Neural cell (in vitro differentiated cells): ENCODE results near the gene INS. TPM values are rescaled to one million over a fixed set of nuclear protein-coding genes. Genes with fewer than 3 reads are reported as not detected.

Experiments used
- H2AFZ ChIP-seq: fragments of 200-600, 300-800 bp; sonication (generic), shearing (Covaris generic); 2 replicates; pipeline ENCODE4 v1.6.0; 2014; ENCODE audit warnings: low read depth, mild to moderate bottlenecking, antibody characterized with exemption, low read length, moderate library complexity
- H3F3A ChIP-seq: fragments of 200-600 bp; shearing (Covaris generic); 2 replicates; pipeline ENCODE4 v1.6.1; 2016; ENCODE audit warnings: mild to moderate bottlenecking, moderate library complexity, mixed read lengths, antibody characterized with exemption, low read length; ENCODE audit not compliant: insufficient read depth, poor library complexity, severe bottlenecking
- H3K27ac ChIP-seq: fragments of 200-600, 300-800 bp; sonication (generic), shearing (Covaris generic); 2 replicates; pipeline ENCODE4 v1.5.1; 2014; ENCODE audit warnings: mild to moderate bottlenecking, low read length, moderate library complexity
- H3K27me3 ChIP-seq: fragments of 300-800, 200-600 bp; sonication (generic), shearing (Covaris generic); 2 replicates; pipeline ENCODE4 v1.6.0; 2014; ENCODE audit warnings: mild to moderate bottlenecking, low read depth, low read length, moderate library complexity; ENCODE audit not compliant: insufficient read depth
- H3K36me3 ChIP-seq: fragments of 300-800, 200-600 bp; sonication (generic), shearing (Covaris generic); 2 replicates; pipeline ENCODE4 v1.5.1; 2014; ENCODE audit warnings: mild to moderate bottlenecking, antibody characterized with exemption, low read length, moderate library complexity; ENCODE audit not compliant: insufficient read depth
- H3K4me2 ChIP-seq: fragments of 300-800, 200-600 bp; sonication (generic), shearing (Covaris generic); 2 replicates; pipeline ENCODE4 v1.6.0; 2014; ENCODE audit warnings: mild to moderate bottlenecking, low read length
- H3K4me3 ChIP-seq: fragments of 300-800, 200-600 bp; sonication (generic), shearing (Covaris generic); 2 replicates; pipeline ENCODE4 v1.5.1; 2014; ENCODE audit warnings: mild to moderate bottlenecking, low read length, moderate library complexity
- H3K79me2 ChIP-seq: fragments of 200-600 bp; shearing (Covaris generic); replicated peaks from 2 replicates; pipeline ENCODE4 v1.6.0; 2014; ENCODE audit warnings: mild to moderate bottlenecking, low read length, moderate library complexity; ENCODE audit not compliant: insufficient read depth
- H3K9ac ChIP-seq: fragments of 300-800, 200-600 bp; sonication (generic), shearing (Covaris generic); 2 replicates; pipeline ENCODE4 v1.6.1; 2016; ENCODE audit warnings: mild to moderate bottlenecking, low read length, mixed read lengths
- H3K9me2 ChIP-seq: fragments of 200-600 bp; shearing (Covaris generic); 2 replicates; pipeline ENCODE4 v1.6.1; 2016; ENCODE audit warnings: mild to moderate bottlenecking, low read length, mixed read lengths; ENCODE audit not compliant: insufficient read depth
- H3K9me3 ChIP-seq: fragments of 200-600, 300-800 bp; sonication (generic), shearing (Covaris generic); 2 replicates; pipeline ENCODE4 v1.6.1; 2016; ENCODE audit warnings: mild to moderate bottlenecking, mixed run types, low read length, moderate library complexity, mixed read lengths
- H4K20me1 ChIP-seq: fragments of 200-600 bp; shearing (Covaris generic); 2 replicates; pipeline ENCODE4 v1.6.1; 2016; ENCODE audit warnings: mild to moderate bottlenecking, mixed run types; ENCODE audit not compliant: insufficient read depth
- CTCF ChIP-seq: fragments of 450-650 bp; IDR thresholded peaks from 2 replicates; pipeline ENCODE4 v1.5.1; 2014; ENCODE audit warnings: antibody characterized with exemption, mild to moderate bottlenecking, moderate library complexity; ENCODE audit not compliant: poor library complexity, severe bottlenecking
- EP300 ChIP-seq: fragments of 450-650 bp; conservative IDR thresholded peaks from 2 replicates; pipeline ENCODE4 v1.6.1; 2014; ENCODE audit warnings: antibody characterized with exemption, mild to moderate bottlenecking, moderate library complexity; ENCODE audit not compliant: poor library complexity, severe bottlenecking
- EZH2 ChIP-seq: fragments of 200-600, 300-800 bp; shearing (Covaris generic), sonication (generic); IDR thresholded peaks from 2 replicates; pipeline ENCODE4 v1.6.1; 2014; ENCODE audit warnings: antibody characterized with exemption, low read length, borderline replicate concordance, mild to moderate bottlenecking; ENCODE audit not compliant: insufficient read depth, poor library complexity, severe bottlenecking
- MXI1 ChIP-seq: fragments of 450-650 bp; conservative IDR thresholded peaks from 2 replicates; pipeline ENCODE4 v1.6.1; 2014; ENCODE audit warnings: antibody characterized with exemption, mild to moderate bottlenecking; ENCODE audit not compliant: poor library complexity, severe bottlenecking
- POLR2AphosphoS5 ChIP-seq: IDR thresholded peaks from 2 replicates; pipeline ENCODE4 v1.6.1; 2012
- RAD21 ChIP-seq: fragments of 450-650 bp; conservative IDR thresholded peaks from 2 replicates; pipeline ENCODE4 v1.6.1; 2014; ENCODE audit warnings: antibody characterized with exemption, mild to moderate bottlenecking, moderate library complexity
- REST ChIP-seq: IDR thresholded peaks from 2 replicates; pipeline ENCODE4 v1.6.1; 2012; ENCODE audit warnings: borderline replicate concordance
- TAF1 ChIP-seq: IDR thresholded peaks from 2 replicates; pipeline ENCODE4 v1.6.1; 2012; ENCODE audit warnings: low read depth
- polyA plus RNA-seq: library from polyadenylated mRNA; depleted of rRNA; stranded (reverse); fragments of >200 nt; gene quantifications from 2 replicates; pipeline ENCODE4 v1.2.3, GENCODE V29; 2014

Gene INS
- polyA plus RNA-seq, 1 donor from 2014 or later: not detected

DNA sequence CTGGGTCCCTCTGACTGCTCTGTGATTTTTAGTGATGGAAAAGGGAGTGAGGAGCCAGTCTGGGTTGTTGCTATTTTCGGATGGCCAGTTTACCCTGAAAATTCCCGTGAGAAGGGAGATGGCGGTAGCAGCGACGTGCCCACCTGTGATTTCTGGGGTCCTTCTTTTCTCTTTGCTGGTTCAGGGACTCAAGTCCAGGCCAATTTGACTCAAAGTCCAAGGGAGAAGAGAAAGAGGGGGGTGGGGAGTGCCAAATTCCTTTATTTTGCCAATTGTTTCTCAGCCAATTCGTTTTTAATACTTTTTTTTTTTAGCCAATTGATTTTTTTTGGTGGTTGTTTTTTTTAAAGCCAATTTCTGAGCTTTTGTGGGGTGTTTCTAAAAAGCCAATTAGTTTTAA is 28.8 kb downstream of the INS start:
- Histone ChIP-seq H4K20me1 (no peaks in the 10 kb centered on the region), H3K9me3 (no peaks in the 10 kb centered on the region), H3K9me2 (no peaks in the 10 kb centered on the region), H3F3A (no peaks in the 10 kb centered on the region), H3K27me3 (peaks cover 6% of the 10 kb centered on the region), H2AFZ (no peak overlapping the region), H3K4me3 (no peak overlapping the region), H3K4me2 (no peak overlapping the region), H3K9ac (no peak overlapping the region), H3K36me3 (no peaks in the 10 kb centered on the region), H3K79me2 (no peaks in the 10 kb centered on the region), H3K27ac (no peak overlapping the region)
- TF ChIP-seq MXI1 (no peak), TAF1 (no peak), REST (no peak), POLR2AphosphoS5 (no peak), EP300 (no peak)

DNA sequence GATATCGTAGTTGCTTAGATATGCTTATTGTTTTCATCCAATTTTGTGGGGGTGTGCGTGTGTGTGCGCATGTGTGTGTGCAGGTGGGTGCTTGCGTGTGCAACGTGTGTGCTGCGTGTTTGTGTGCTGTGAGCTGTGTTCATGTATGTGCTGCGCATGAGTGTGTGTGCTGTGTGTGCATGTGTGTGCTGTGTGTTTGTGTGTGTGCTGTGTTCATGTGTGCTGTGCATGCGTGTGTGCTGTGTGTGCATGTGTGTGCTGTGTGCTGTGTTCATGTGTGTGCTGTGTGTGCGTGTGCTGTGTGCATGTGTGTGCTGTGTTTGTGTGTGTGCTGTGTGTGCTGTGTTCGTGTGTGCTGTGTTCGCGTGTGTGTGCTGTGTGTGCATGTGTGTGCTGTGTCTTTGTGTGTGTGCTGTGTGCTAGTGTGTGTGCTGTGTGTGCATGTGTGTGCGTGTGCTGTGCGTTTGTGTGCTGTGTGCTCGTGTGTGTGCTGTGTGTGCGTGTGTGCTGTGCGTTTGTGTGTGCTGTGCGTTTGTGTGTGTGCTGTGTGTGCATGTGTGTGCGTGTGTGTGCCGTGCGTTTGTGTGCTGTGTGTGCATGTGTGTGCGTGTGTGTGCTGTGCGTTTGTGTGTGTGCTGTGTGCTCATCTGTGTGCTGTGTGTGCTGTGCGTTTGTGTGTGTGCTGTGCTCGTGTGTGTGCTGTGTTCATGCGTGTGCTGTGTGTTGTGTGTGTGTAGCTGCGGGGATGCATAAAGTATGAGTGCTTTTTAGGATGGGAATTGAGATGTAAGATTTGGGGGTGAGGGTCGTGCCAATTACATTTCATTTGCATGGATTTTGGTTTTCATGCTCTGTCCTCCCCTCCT is 29.4 kb downstream of the INS start:
- Histone ChIP-seq H3K9me3 (no peaks in the 10 kb centered on the region), H3K36me3 (no peaks in the 10 kb centered on the region), H4K20me1 (no peaks in the 10 kb centered on the region), H3K27me3 (peaks cover under 1% of the 10 kb centered on the region), H3K4me3 (no peak overlapping the region), H3K4me2 (no peak overlapping the region), H3K79me2 (no peaks in the 10 kb centered on the region), H2AFZ (no peak overlapping the region), H3K9me2 (no peaks in the 10 kb centered on the region), H3K9ac (no peak overlapping the region), H3K27ac (no peak overlapping the region), H3F3A (no peaks in the 10 kb centered on the region)
- no peak for TF ChIP-seq POLR2AphosphoS5
- TF ChIP-seq MXI1: no peak
- TF ChIP-seq REST: no peak
- TF ChIP-seq CTCF: no peak
- TF ChIP-seq TAF1: no peak
- TF ChIP-seq EZH2: no peak
- no peak for TF ChIP-seq EP300
- no peak for TF ChIP-seq RAD21
